Myocyte (in vitro differentiated cells): ENCODE measurements around the gene SF1. TPM values are rescaled to one million over a fixed set of nuclear protein-coding genes. Genes with fewer than 3 reads are reported as not detected.

Experiments
- DNase-seq: peaks from one replicate; pipeline ENCODE4 v3.0.0-alpha.2; 2012; ENCODE audit warnings: low read depth
- total RNA-seq: library from RNA; depleted of rRNA; stranded (reverse); fragments of >200 nt; gene quantifications from 2 replicates; pipeline ENCODE4 v1.2.3, GENCODE V29; 2014

The SF1 gene
- total RNA-seq, 1 donor from 2014 or later, result 97.3 TPM

GRCh38 chr11:64786308-64786707, 8.0 kb upstream of the SF1 start:
- no peak for DNase-seq

- no peak for DNase-seq
These were observed 6.7 kb upstream of the SF1 start for GRCh38 chr11:64784813-64785581.

DNA sequence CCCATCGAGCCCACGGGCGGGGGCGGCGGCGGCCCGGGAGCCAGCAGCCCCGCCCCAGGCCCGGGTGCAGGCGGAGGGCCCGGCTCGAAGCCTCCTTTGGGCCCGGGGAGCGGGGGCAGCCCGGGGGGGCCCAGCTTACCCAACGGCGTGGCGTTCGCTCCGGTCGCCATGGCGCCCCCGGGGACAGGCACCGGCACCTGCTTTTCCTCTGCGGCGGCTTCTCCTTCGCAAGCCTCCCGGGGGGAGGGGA, 194 bp downstream of the SF1 start:
- no peak for DNase-seq

GRCh38 chr11:64777449-64778222, 706 bp downstream of the SF1 start:
- DNase-seq, result peak; percentile 85

DNA sequence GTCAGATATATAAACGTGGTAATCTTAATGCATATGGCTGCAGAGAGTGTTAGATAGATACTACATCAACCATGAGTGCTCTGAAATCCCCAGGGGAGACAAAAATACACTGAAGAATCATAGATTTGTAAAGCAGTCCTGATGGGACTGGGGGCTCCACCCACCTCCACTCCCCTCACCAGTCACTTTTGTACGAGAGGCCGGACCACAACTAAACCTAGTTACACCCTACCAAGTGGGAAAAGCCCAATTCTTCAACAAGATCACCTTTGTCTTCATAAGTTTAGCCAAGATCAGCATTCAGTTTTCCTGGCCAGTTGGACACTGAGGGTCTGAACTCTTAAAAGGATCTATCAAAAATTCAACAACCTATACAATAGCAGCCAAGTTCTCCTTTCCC, 1.5 kb downstream of the SF1 start:
- DNase-seq, result no peak

DNA sequence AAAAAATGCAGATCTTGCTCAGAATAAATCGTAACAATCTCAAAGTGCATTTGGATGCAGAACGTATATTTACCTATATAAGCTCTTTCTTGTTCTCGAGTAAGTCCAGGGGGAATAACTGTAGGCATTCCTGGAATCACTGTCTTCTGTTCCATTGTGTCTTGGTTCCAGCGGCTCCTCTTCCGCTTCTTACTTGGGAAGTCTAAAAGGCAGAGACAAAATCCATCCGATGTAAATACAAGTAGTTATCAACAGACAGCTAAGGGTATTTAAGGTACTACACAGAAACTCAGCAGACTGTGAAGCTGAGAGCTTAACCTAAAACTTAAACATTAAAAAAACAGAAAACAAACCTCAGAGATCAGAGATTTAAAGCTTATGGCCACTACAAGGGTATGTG, 1.9 kb downstream of the SF1 start:
- no peak for DNase-seq

DNA sequence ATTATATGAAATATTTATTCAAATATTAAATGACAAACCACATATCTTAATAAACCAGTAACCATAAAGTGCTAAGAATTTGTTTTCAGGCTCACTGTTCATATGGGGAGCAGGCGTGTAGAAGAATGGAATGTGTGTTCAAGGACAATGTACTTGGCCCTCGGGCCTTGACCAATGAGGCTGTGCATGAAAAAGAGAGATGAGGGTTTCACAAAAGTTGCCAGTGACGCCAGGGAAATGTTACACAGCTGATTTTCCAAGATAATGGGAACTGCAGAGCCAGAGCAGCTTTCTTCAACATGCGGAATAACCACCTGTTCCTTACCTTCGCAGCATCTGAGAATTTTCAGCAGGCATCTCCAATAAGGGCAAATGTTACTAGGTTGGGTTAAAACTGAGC, 4.2 kb downstream of the SF1 start:
- DNase-seq, result no peak

DNA sequence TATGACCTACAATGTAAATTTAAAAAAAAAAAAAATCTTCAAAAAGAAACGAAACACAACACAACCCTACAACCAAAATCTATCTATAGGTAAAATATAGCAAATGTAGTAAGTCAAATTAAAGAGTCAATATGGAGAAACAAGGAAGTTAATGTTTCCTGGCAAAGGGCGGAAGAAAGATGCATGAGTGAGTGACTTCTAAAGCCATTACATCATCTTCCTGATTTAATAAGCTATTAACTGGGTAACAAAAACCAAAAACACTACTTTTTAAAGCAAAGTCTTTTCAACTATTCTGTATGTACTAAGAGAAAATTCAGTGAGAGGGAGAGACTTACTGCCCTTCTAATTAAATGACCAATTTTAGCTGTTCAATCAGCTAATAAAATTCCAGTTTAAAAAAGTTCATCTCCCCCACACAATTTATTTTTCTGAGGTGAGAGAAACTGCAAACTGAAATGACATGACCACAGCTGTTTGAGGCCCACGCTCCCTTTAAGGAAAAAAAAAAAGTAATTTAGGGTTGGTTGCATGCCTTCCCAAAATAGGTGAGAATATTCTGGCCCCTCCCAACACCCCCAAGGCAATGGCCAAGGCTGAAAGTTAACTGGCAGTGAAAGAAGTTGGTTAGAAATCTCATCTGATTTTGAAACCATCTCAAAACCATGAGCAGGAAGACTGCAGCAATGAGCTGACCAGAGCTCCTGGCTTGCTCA, 5.9 kb downstream of the SF1 start:
- no peak for DNase-seq

DNA sequence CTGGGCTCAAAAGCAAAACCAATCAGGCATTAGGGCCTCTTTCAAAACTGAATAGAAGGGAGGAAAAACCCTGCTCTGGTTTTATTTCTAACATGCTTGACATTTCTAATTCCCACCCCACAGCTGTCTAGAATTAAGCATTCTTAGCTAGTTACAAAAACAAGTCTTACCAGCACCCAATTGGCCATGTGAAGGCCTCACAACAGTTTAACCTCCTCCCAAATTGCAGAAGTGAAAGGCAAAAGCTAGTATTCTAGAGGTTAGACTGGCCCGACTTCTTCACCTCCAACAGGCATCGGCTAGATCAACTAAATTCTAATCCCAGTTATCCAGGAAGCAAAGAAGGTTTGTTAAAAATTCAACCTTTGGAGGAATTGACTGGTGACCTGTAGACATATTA, 6.5 kb downstream of the SF1 start:
- no peak for DNase-seq

- no peak for DNase-seq
These were observed 8.2 kb downstream of the SF1 start for GRCh38 chr11:64770120-64770519.

- DNase-seq, result no peak
These were observed 9.1 kb downstream of the SF1 start for GRCh38 chr11:64769283-64769682.

GRCh38 chr11:64768300-64768694, 10.0 kb downstream of the SF1 start:
- DNase-seq, result no peak

DNA sequence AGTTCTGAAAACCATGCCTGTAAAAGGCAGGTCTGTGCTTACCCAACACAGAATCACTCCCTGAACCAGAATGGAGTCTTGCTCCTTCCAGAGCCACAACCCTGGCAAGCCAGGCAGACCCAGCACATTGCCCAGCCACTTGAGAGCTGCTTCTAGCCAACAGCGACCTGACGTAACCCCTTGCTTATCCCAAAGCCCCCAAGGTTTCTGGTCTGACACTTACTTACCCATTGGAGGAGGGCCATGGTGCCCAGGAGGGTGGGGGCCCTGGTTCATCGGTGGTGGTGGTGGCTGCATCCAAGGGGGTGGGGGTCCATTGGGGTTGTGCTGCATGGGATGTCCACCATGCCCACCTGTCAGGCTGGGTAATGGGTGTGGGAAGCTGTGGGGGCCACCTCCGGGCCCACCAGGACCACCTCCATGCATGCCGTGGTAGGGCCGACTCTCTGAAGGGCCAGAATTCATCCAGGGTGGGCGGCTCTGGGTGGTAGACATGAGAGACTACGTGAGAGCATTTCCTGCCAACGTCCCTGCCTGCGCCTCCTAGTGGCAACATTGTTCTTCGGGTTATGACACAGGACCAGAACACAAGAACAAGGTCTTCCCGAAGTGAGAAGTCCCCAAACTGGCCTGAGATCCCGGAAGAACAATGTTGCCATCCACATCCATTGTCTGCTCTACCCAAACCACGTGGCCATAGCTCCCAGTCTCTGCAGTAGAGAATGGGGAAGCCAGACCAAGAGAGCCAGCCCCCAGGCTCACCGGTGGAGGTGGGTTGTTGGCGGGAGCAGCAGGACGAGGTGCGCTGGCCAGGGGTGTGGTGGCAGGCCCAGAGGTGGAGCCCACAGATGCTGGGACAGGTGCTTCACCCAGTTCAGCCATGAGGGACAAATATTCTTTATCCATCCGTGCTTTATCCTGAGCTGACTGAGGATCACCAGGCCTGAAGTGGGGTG, 10.7 kb downstream of the SF1 start:
- peak; percentile 62 for DNase-seq

GRCh38 chr11:64766881-64767280, 11.5 kb downstream of the SF1 start:
- no peak for DNase-seq

DNA sequence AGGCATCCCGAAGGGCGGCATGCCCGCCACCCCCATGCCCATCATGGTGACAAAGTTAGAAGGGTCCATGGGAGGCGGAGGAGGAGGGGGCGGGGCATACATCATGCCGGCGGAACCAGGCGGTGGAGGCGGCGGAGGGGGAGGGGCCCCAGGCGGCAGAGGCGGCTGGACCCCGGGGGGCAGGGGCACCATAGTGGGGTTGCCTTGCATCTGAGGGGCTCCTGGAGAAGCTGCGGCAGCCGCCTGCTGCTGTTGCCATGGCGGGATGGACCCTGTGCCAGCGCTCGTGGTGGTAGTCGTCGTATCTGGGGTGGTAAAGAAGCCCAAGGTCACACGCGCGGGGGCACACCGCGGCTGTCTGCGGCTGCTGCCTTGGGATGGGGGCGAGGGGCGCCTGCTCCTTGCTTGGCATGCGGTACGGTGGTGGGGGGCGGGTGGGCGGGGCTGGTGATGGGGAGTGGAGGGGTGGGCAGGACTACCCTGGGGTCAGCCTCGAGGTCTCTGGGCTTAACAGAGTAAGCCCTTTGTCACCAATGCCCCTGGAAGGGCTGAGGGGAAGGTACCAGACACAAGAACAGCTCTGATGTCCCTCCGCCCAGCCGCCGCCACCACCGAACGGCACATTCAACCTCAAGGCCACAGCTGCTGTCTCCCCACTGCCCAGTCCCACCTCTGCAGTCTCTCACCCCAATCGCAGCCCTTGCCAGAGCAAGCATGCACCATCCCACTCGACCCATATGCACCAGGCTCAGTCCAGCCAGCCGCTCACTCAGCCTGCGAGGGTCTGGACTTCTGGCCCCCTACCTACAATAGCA, 12.3 kb downstream of the SF1 start:
- DNase-seq, result no peak

- no peak for DNase-seq
These were observed 13.0 kb downstream of the SF1 start for GRCh38 chr11:64765291-64765850.

DNA sequence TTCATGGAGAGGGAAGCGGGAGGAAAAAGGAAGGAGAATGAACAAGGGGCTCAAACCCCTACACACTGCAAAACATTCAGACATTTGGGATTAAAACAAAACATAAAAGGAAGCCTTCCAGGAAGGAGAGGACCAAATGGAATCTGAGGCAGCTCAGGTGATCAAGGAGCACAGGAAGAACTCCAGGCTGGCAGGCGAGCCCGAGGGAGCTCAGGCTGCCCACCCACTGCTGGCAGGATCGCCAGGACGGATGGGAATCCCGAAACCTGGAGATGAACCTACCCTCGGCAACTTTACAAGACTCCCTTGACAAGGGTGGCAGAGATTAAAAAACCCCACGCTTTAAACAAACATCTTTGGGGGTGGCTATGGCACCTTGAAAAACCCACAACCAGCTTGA, 13.6 kb downstream of the SF1 start:
- no peak for DNase-seq

- no peak for DNase-seq
These were observed 14.2 kb downstream of the SF1 start for GRCh38 chr11:64764040-64764611.

DNA sequence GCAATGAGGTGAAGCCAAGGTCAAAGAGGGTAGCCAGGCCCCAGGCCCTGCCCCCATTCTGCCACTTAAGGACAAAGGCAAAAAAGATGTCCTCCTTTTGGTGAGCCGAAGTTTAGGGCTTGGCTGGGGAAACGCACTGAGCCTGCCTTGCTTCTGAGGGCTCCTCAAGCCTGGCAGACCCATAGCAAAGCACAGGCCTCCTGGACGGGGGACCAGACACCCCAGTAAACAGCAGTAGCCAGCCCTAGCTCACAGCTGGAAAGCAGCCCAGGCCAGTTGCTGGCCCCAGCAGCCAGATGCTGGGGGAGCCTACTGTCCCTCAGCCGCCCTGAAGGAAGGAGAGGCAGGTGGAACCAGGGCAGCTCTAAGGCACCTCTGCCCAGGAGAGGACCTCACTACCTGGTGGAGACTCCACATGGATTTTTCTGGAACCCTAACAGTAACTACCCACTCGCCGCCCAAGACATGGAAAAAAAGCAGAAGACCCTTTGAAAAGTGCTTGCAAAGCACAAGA, 14.8 kb downstream of the SF1 start:
- no peak for DNase-seq
